Endothelial cell of umbilical vein (primary cell): Measurements from ENCODE around the gene CMSS1.

Source experiments
- CTCF ChIP-seq, 2 donors: IDR thresholded peaks; 1 replicate in 1 of 2; 2 replicates in 1 of 2; pipeline ENCODE4 v1.5.1; 2011; ENCODE audit warnings: low read length in 2 of 2, mild to moderate bottlenecking in 2 of 2, moderate library complexity in 2 of 2, control low read depth in 1 of 2, inconsistent platforms in 1 of 2, low read depth in 1 of 2; ENCODE audit not compliant: insufficient read depth in 1 of 2; ENCODE audit errors: extremely low read depth in 1 of 2
- JUN ChIP-seq: IDR thresholded peaks from 2 replicates; pipeline ENCODE4 v1.6.1; 2011; ENCODE audit warnings: borderline replicate concordance, low read depth; ENCODE audit not compliant: insufficient read length, insufficient read depth
- MAX ChIP-seq: IDR thresholded peaks from 2 replicates; pipeline ENCODE4 v1.6.1; 2011; ENCODE audit not compliant: insufficient read depth, insufficient read length
- MYC ChIP-seq: IDR thresholded peaks from one replicate; pipeline ENCODE4 v1.6.1; 2011; ENCODE audit warnings: mild to moderate bottlenecking, low read depth, low read length
- POLR2A ChIP-seq: IDR thresholded peaks from 2 replicates; pipeline ENCODE4 v1.6.1; 2012; ENCODE audit warnings: low read depth, mild to moderate bottlenecking, control low read depth, low read length

GRCh38 chr3:100122321-100122720 is 304.7 kb downstream of the CMSS1 start:
- no peak for TF ChIP-seq POLR2A
- TF ChIP-seq CTCF (IDR thresholded peaks at IDR 0.05; ENCODE audit: extremely low read depth in 1 of 2, insufficient read depth in 1 of 2, low read depth in 1 of 2, low read length in 2 of 2): no peak
- no peak for TF ChIP-seq JUN
- TF ChIP-seq MYC: no peak
- TF ChIP-seq MAX: no peak
